Stimulated activated CD4-positive, alpha-beta T cell treated with anti-CD3 and anti-CD28 coated beads, Interleukin-15, amount 100 ng/mL, for 1 hour (primary cell): ENCODE results near the gene CD2.

Experiments used
- DNase-seq, 2 donors: peaks; one replicate each; pipeline ENCODE4 v3.0.0-alpha.2; 2020; ENCODE audit warnings: low read depth in 1 of 2, low spot score in 1 of 2

The CD2 gene, protein sequence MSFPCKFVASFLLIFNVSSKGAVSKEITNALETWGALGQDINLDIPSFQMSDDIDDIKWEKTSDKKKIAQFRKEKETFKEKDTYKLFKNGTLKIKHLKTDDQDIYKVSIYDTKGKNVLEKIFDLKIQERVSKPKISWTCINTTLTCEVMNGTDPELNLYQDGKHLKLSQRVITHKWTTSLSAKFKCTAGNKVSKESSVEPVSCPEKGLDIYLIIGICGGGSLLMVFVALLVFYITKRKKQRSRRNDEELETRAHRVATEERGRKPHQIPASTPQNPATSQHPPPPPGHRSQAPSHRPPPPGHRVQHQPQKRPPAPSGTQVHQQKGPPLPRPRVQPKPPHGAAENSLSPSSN

DNA sequence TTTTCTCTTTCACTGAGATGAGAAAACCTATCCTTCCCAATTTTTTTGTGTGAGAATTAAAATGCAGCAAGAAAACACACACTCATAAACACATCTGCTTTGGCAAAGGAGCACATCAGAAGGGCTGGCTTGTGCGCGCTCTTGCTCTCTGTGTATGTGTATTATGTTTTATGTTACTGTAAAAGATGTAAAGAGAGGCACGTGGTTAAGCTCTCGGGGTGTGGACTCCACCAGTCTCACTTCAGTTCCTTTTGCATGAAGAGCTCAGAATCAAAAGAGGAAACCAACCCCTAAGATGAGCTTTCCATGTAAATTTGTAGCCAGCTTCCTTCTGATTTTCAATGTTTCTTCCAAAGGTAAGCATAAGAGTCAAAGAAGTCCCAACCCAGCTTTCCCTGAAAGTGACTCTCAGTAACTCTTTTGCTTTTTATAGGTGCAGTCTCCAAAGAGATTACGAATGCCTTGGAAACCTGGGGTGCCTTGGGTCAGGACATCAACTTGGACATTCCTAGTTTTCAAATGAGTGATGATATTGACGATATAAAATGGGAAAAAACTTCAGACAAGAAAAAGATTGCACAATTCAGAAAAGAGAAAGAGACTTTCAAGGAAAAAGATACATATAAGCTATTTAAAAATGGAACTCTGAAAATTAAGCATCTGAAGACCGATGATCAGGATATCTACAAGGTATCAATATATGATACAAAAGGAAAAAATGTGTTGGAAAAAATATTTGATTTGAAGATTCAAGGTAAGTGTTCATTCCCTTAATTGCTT lies at the start of gene CD2:
TSS of gene CD2 (plus strand) at position 233 of the 780 bp plus-strand sequence. CDS start at position 296, 63 bp downstream.
- DNase-seq, result no peak

GRCh38 chr1:116706123-116706522 lies 48.1 kb upstream of the CD2 start:
- no peak for DNase-seq

- no peak for DNase-seq
Observed at GRCh38 chr1:116706841-116707240, 47.4 kb upstream of the CD2 start.

GRCh38 chr1:116708255-116708900 lies 45.9 kb upstream of the CD2 start:
- DNase-seq, result no peak

DNA sequence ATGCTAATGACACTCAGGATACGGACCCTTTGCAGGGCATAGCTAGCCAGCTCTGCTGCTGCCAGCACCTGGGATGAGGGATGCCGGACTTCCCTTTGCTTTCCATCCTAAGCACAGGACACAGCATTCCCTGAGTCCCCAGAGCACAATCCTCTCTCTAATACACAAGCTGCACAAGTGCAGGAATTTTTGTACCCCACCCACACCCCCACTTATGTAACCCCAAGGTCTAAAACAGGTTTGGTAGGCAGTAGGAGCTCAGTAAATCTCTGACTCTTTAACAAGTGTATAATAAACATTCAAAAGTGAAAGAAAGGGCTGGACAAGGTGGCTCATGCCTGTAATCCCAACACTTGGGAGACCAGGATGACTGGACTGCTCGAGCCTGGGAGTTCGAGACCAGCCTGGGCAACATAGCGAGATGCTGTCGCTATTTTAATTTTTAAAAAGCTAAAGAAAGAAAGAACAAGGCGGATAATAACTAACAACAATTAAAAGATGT lies 44.5 kb upstream of the CD2 start:
- DNase-seq, result no peak

GRCh38 chr1:116710420-116711262 lies 43.6 kb upstream of the CD2 start:
- no peak for DNase-seq

GRCh38 chr1:116711263-116711840 lies 42.9 kb upstream of the CD2 start:
- peak in 1 of 2 donors; percentile 5 for DNase-seq

- no peak for DNase-seq
Observed at GRCh38 chr1:116712510-116712909, 41.7 kb upstream of the CD2 start.

DNA sequence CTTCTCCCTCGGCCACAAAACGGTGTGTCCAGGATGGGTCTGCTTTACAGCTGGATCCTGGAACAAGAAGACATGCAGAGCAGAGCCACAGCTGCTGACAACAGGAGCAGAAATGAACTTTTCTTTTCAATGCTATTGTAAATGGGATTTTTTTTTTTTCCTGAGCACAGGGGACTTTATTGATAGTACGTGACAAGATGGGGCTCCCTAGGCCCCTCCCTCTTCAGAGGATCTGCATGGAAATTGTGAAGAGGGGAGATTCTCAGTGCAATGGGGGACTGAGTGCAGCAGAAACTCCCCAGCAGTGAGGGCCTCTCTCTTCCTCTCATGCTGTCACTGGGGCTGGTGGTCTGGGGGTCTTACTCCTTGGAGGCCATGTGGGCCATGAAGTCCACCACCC lies 40.8 kb upstream of the CD2 start:
- no peak for DNase-seq

DNA sequence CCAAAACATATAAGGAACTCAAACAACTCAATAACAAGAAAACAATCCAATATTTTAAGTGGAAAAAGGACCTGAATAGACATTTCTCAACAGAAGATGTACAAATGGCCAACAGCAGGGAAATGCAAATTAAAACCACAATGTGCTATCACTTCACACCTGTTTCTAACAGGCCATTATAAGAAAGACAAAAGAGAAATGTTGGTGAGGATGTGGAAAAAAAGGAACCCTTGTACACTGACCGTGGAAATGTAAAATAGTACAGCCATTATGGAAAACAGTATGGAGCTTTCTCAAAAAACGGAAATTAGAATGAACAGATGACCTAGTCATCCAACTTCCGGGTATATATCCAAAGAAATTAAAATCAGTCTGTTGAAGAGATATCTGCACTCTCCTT lies 37.8 kb upstream of the CD2 start:
- no peak for DNase-seq

GRCh38 chr1:116717318-116717717 lies 36.9 kb upstream of the CD2 start:
- no peak for DNase-seq

DNA sequence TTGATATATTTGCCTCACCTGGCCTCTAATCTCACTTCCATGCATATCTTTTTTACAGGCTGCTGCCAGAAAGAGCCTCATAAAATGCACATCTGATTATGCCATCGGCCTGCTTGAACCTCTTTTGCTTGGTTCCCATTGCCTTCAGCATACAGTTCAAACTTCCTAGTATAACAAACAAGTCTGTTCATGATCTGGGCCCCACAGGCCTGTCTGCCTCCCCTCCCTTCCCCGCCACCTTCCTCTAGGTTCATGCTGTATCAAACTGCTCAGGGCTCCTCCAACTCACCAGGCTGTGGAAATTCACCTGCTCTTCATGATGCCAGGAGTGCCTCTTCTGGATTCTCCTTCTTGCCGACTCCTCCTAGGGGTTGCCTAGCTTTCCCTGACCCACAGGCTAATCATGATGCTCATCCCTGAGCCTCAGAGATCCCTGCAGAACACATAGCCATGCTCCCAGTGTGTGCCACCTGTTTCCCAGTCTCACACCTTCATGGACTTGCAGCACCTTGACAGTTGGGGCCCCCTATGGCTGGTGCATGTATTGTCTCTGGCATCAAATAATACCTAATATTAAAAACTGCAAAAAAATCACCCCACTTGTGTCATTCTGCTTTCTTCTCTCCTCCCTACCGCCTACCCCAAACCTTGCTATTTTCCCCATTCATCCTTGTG lies 33.7 kb upstream of the CD2 start:
- DNase-seq, result no peak

GRCh38 chr1:116721039-116721405 lies 33.2 kb upstream of the CD2 start:
- DNase-seq, result no peak

GRCh38 chr1:116721451-116722007 lies 32.7 kb upstream of the CD2 start:
- DNase-seq, result no peak

DNA sequence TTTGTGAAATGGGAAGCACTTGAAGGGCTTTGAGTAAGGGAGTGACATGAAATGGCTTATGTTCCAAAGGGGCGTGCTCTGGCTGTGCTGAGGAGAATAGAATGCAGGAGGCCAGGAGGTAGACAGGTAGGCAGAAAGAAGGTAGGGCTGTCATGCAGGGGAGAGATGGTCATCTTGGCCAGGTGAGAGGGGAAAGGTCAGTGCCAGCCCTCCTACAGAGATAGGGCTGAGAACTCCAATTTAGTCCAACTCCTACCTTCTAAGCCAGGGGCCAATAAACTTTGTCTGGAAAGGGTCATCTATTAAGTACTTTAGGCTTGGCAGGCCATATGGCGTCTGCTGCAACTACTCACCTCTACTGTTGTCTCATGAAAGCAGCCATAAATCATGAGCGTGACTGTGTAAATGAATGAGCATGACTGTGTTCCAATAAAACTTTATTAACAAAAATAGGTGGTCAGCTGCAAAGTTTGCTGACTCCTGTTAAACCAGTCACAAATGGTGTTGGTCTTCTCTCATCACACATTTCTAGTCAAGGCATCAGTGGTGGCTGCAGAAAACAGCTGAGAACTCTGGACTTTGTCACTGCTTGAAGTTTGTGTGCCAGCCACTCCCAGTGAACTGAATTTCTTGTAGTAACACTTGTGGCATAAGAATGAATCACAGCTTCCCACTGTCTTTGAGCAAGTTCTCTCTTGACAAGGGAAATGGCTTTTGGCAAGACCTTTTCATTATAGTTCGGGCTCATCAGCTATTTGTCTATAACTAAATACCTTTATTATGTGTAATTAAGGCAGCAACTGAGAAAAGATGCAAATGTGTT lies 32.0 kb upstream of the CD2 start:
- no peak for DNase-seq

DNA sequence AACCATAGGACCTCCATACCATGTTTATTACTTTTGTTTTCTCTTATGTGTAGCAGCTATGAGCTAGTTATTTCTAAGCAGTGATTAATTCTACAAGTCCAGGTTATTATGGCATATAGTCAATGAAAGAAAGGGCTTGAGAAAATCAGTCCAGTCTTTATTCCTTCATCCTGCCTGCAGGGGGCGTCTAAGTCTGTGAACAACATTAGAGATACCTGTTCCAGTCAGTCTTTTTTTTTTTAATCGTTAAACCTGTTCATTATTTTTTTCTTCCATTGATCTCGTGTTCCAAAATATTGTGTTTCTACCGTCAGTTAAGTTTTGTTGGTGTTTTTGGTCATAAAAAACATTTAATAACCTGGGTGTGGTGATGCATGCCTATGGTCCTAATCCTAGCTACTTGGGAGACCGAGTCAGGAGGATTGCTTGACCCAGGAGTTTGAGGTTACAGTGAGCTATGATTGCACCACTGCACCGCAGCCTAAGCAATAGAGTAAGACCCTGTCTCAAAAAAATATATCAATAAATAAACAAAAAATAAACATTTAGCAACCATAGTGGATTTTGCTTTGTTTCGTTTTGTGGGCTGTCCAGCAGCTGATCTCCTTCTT lies 29.4 kb upstream of the CD2 start:
- DNase-seq, result peak; percentile 43 to 49

DNA sequence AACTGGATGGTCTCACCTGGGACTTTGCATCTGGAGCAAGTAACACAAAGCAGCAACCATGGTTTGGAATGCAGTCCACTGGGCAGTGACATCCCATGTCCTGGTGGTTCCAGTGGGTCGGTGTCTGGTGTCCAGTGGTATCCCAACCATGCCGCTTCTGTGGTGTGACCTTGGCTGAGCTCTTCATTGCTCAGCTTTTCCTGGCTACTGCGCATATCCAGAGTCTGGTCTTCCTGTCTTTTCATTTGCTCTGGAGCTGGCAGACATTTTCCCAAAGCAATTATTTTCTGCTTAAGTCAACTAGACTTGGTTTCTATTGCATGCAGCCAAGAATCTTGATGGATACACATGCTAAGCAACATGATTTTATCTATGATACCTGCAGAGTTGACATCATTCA lies 28.4 kb upstream of the CD2 start:
- no peak for DNase-seq
